Neural cell (in vitro differentiated cells): ENCODE results near the gene YAF2. TPM values are rescaled to one million over a fixed set of nuclear protein-coding genes. Genes with fewer than 3 reads are reported as not detected.

ENCODE experiments used
- H2AFZ ChIP-seq: fragments of 200-600, 300-800 bp; sonication (generic), shearing (Covaris generic); 2 replicates; pipeline ENCODE4 v1.6.0; 2014; ENCODE audit warnings: low read depth, mild to moderate bottlenecking, antibody characterized with exemption, low read length, moderate library complexity
- H3F3A ChIP-seq: fragments of 200-600 bp; shearing (Covaris generic); 2 replicates; pipeline ENCODE4 v1.6.1; 2016; ENCODE audit warnings: mild to moderate bottlenecking, moderate library complexity, mixed read lengths, antibody characterized with exemption, low read length; ENCODE audit not compliant: insufficient read depth, poor library complexity, severe bottlenecking
- H3K27ac ChIP-seq: fragments of 200-600, 300-800 bp; sonication (generic), shearing (Covaris generic); 2 replicates; pipeline ENCODE4 v1.5.1; 2014; ENCODE audit warnings: mild to moderate bottlenecking, low read length, moderate library complexity
- H3K27me3 ChIP-seq: fragments of 300-800, 200-600 bp; sonication (generic), shearing (Covaris generic); 2 replicates; pipeline ENCODE4 v1.6.0; 2014; ENCODE audit warnings: mild to moderate bottlenecking, low read depth, low read length, moderate library complexity; ENCODE audit not compliant: insufficient read depth
- H3K36me3 ChIP-seq: fragments of 300-800, 200-600 bp; sonication (generic), shearing (Covaris generic); 2 replicates; pipeline ENCODE4 v1.5.1; 2014; ENCODE audit warnings: mild to moderate bottlenecking, antibody characterized with exemption, low read length, moderate library complexity; ENCODE audit not compliant: insufficient read depth
- H3K4me2 ChIP-seq: fragments of 300-800, 200-600 bp; sonication (generic), shearing (Covaris generic); 2 replicates; pipeline ENCODE4 v1.6.0; 2014; ENCODE audit warnings: mild to moderate bottlenecking, low read length
- H3K4me3 ChIP-seq: fragments of 300-800, 200-600 bp; sonication (generic), shearing (Covaris generic); 2 replicates; pipeline ENCODE4 v1.5.1; 2014; ENCODE audit warnings: mild to moderate bottlenecking, low read length, moderate library complexity
- H3K79me2 ChIP-seq: fragments of 200-600 bp; shearing (Covaris generic); replicated peaks from 2 replicates; pipeline ENCODE4 v1.6.0; 2014; ENCODE audit warnings: mild to moderate bottlenecking, low read length, moderate library complexity; ENCODE audit not compliant: insufficient read depth
- H3K9ac ChIP-seq: fragments of 300-800, 200-600 bp; sonication (generic), shearing (Covaris generic); 2 replicates; pipeline ENCODE4 v1.6.1; 2016; ENCODE audit warnings: mild to moderate bottlenecking, low read length, mixed read lengths
- H3K9me2 ChIP-seq: fragments of 200-600 bp; shearing (Covaris generic); 2 replicates; pipeline ENCODE4 v1.6.1; 2016; ENCODE audit warnings: mild to moderate bottlenecking, low read length, mixed read lengths; ENCODE audit not compliant: insufficient read depth
- H3K9me3 ChIP-seq: fragments of 200-600, 300-800 bp; sonication (generic), shearing (Covaris generic); 2 replicates; pipeline ENCODE4 v1.6.1; 2016; ENCODE audit warnings: mild to moderate bottlenecking, mixed run types, low read length, moderate library complexity, mixed read lengths
- H4K20me1 ChIP-seq: fragments of 200-600 bp; shearing (Covaris generic); 2 replicates; pipeline ENCODE4 v1.6.1; 2016; ENCODE audit warnings: mild to moderate bottlenecking, mixed run types; ENCODE audit not compliant: insufficient read depth
- EP300 ChIP-seq: fragments of 450-650 bp; conservative IDR thresholded peaks from 2 replicates; pipeline ENCODE4 v1.6.1; 2014; ENCODE audit warnings: antibody characterized with exemption, mild to moderate bottlenecking, moderate library complexity; ENCODE audit not compliant: poor library complexity, severe bottlenecking
- EZH2 ChIP-seq: fragments of 200-600, 300-800 bp; shearing (Covaris generic), sonication (generic); IDR thresholded peaks from 2 replicates; pipeline ENCODE4 v1.6.1; 2014; ENCODE audit warnings: antibody characterized with exemption, low read length, borderline replicate concordance, mild to moderate bottlenecking; ENCODE audit not compliant: insufficient read depth, poor library complexity, severe bottlenecking
- MXI1 ChIP-seq: fragments of 450-650 bp; conservative IDR thresholded peaks from 2 replicates; pipeline ENCODE4 v1.6.1; 2014; ENCODE audit warnings: antibody characterized with exemption, mild to moderate bottlenecking; ENCODE audit not compliant: poor library complexity, severe bottlenecking
- POLR2AphosphoS5 ChIP-seq: IDR thresholded peaks from 2 replicates; pipeline ENCODE4 v1.6.1; 2012
- RAD21 ChIP-seq: fragments of 450-650 bp; conservative IDR thresholded peaks from 2 replicates; pipeline ENCODE4 v1.6.1; 2014; ENCODE audit warnings: antibody characterized with exemption, mild to moderate bottlenecking, moderate library complexity
- SMC3 ChIP-seq: fragments of 450-650 bp; conservative IDR thresholded peaks from 2 replicates; pipeline ENCODE4 v1.6.1; 2014; ENCODE audit warnings: antibody characterized with exemption, mild to moderate bottlenecking, moderate library complexity; ENCODE audit not compliant: poor library complexity
- TAF1 ChIP-seq: IDR thresholded peaks from 2 replicates; pipeline ENCODE4 v1.6.1; 2012; ENCODE audit warnings: low read depth
- polyA plus RNA-seq: library from polyadenylated mRNA; depleted of rRNA; stranded (reverse); fragments of >200 nt; gene quantifications from 2 replicates; pipeline ENCODE4 v1.2.3, GENCODE V29; 2014
- TF ChIP-seq, protein P1 (sequence below): fragments of 450-650 bp; IDR thresholded peaks from 2 replicates; pipeline ENCODE4 v1.5.1; 2014; ENCODE audit warnings: antibody characterized with exemption, mild to moderate bottlenecking, moderate library complexity; ENCODE audit not compliant: poor library complexity, severe bottlenecking
- TF ChIP-seq, protein P2 (sequence below): IDR thresholded peaks from 2 replicates; pipeline ENCODE4 v1.6.1; 2012; ENCODE audit warnings: borderline replicate concordance

YAF2 gene
- polyA plus RNA-seq, 1 donor from 2014 or later: 44.1 TPM

GRCh38 chr12:42163913-42164312 lies 74.1 kb downstream of the YAF2 start:
- H3K27me3 ChIP-seq: no peaks in the 10 kb centered on the region
- H3K4me2 ChIP-seq: no peak overlapping the region
- TF ChIP-seq EZH2 (no peak), RAD21 (no peak), TAF1 (no peak), SMC3 (no peak), MXI1 (no peak), POLR2AphosphoS5 (no peak), EP300 (no peak)
- TF ChIP-seq, protein P1, sequence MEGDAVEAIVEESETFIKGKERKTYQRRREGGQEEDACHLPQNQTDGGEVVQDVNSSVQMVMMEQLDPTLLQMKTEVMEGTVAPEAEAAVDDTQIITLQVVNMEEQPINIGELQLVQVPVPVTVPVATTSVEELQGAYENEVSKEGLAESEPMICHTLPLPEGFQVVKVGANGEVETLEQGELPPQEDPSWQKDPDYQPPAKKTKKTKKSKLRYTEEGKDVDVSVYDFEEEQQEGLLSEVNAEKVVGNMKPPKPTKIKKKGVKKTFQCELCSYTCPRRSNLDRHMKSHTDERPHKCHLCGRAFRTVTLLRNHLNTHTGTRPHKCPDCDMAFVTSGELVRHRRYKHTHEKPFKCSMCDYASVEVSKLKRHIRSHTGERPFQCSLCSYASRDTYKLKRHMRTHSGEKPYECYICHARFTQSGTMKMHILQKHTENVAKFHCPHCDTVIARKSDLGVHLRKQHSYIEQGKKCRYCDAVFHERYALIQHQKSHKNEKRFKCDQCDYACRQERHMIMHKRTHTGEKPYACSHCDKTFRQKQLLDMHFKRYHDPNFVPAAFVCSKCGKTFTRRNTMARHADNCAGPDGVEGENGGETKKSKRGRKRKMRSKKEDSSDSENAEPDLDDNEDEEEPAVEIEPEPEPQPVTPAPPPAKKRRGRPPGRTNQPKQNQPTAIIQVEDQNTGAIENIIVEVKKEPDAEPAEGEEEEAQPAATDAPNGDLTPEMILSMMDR: no peak
- TF ChIP-seq, protein P2, sequence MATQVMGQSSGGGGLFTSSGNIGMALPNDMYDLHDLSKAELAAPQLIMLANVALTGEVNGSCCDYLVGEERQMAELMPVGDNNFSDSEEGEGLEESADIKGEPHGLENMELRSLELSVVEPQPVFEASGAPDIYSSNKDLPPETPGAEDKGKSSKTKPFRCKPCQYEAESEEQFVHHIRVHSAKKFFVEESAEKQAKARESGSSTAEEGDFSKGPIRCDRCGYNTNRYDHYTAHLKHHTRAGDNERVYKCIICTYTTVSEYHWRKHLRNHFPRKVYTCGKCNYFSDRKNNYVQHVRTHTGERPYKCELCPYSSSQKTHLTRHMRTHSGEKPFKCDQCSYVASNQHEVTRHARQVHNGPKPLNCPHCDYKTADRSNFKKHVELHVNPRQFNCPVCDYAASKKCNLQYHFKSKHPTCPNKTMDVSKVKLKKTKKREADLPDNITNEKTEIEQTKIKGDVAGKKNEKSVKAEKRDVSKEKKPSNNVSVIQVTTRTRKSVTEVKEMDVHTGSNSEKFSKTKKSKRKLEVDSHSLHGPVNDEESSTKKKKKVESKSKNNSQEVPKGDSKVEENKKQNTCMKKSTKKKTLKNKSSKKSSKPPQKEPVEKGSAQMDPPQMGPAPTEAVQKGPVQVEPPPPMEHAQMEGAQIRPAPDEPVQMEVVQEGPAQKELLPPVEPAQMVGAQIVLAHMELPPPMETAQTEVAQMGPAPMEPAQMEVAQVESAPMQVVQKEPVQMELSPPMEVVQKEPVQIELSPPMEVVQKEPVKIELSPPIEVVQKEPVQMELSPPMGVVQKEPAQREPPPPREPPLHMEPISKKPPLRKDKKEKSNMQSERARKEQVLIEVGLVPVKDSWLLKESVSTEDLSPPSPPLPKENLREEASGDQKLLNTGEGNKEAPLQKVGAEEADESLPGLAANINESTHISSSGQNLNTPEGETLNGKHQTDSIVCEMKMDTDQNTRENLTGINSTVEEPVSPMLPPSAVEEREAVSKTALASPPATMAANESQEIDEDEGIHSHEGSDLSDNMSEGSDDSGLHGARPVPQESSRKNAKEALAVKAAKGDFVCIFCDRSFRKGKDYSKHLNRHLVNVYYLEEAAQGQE: no peak
- peaks cover 9% of the 10 kb centered on the region for H3K36me3 ChIP-seq
- H3K9me2 ChIP-seq: no peaks in the 10 kb centered on the region
- H3K79me2 ChIP-seq: no peaks in the 10 kb centered on the region
- no peak overlapping the region for H3K27ac ChIP-seq
- no peaks in the 10 kb centered on the region for H4K20me1 ChIP-seq
- no peak overlapping the region for H2AFZ ChIP-seq
- no peak overlapping the region for H3K9ac ChIP-seq
- H3K9me3 ChIP-seq: no peaks in the 10 kb centered on the region
- no peaks in the 10 kb centered on the region for H3F3A ChIP-seq
- H3K4me3 ChIP-seq: no peak overlapping the region

GRCh38 chr12:42162965-42163364 lies 75.1 kb downstream of the YAF2 start:
- H3K9ac ChIP-seq: no peak overlapping the region
- H3K36me3 ChIP-seq: peaks cover 9% of the 10 kb centered on the region
- no peak overlapping the region for H3K4me2 ChIP-seq
- TF ChIP-seq EZH2 (no peak), POLR2AphosphoS5 (no peak), TAF1 (no peak), EP300 (no peak), MXI1 (no peak), SMC3 (no peak), RAD21 (no peak)
- TF ChIP-seq, protein P1: no peak
- TF ChIP-seq, protein P2: no peak
- no peak overlapping the region for H3K27ac ChIP-seq
- H3K27me3 ChIP-seq: no peaks in the 10 kb centered on the region
- H2AFZ ChIP-seq: no peak overlapping the region
- no peak overlapping the region for H3K4me3 ChIP-seq
- no peaks in the 10 kb centered on the region for H3F3A ChIP-seq
- no peaks in the 10 kb centered on the region for H3K9me3 ChIP-seq
- no peaks in the 10 kb centered on the region for H4K20me1 ChIP-seq
- no peaks in the 10 kb centered on the region for H3K79me2 ChIP-seq
- no peaks in the 10 kb centered on the region for H3K9me2 ChIP-seq
